GM23338 (cell line): ENCODE results near the gene COLQ. TPM values are rescaled to one million over a fixed set of nuclear protein-coding genes. Genes with fewer than 3 reads are reported as not detected.
A peak's percentile ranks its signal among the peaks of the same experiment; 100 is the strongest.

Source experiments
- ATAC-seq: fragments of 200-7000 bp; cut with Tn5 transposase; 3 replicates; pipeline ENCODE4 v1.9.1; 2020
- DNase-seq: peaks from one replicate; pipeline ENCODE4 v3.0.0-alpha.2; 2015; ENCODE audit warnings: low spot score
- H2AFZ ChIP-seq: fragments of 200-600 bp; sonication (generic); 2 replicates; pipeline ENCODE4 v1.8.0; 2016; ENCODE audit warnings: antibody characterized with exemption, mild to moderate bottlenecking, moderate library complexity
- H3F3A ChIP-seq: fragments of 200-600 bp; sonication (generic); replicated peaks from 2 replicates; pipeline ENCODE4 v1.8.0; 2017; ENCODE audit warnings: antibody characterized with exemption, mixed run types, low read depth
- H3K27ac ChIP-seq: fragments of 200-600 bp; sonication (generic); 2 replicates; pipeline ENCODE4 v1.6.1; 2016; ENCODE audit warnings: low read depth
- H3K27me3 ChIP-seq: fragments of 200-600 bp; sonication (generic); 2 replicates; pipeline ENCODE4 v1.8.0; 2016; ENCODE audit warnings: mild to moderate bottlenecking, mixed run types, moderate library complexity; ENCODE audit not compliant: insufficient read depth
- H3K36me3 ChIP-seq: fragments of 200-600 bp; sonication (generic); 2 replicates; pipeline ENCODE4 v1.8.0; 2016; ENCODE audit warnings: mild to moderate bottlenecking; ENCODE audit not compliant: insufficient read depth
- H3K4me1 ChIP-seq: fragments of 200-600 bp; sonication (generic); 2 replicates; pipeline ENCODE4 v1.8.0; 2016; ENCODE audit warnings: mild to moderate bottlenecking, moderate library complexity; ENCODE audit not compliant: insufficient read depth
- H3K4me2 ChIP-seq: fragments of 200-600 bp; sonication (generic); 2 replicates; pipeline ENCODE4 v1.7.1; 2017; ENCODE audit warnings: mixed run types
- H3K4me3 ChIP-seq: fragments of 200-600 bp; sonication (generic); 2 replicates; pipeline ENCODE4 v1.6.1; 2016; ENCODE audit warnings: mixed run types
- H3K79me2 ChIP-seq: fragments of 200-600 bp; sonication (generic); replicated peaks from 2 replicates; pipeline ENCODE4 v1.8.0; 2017; ENCODE audit warnings: mild to moderate bottlenecking; ENCODE audit not compliant: insufficient read depth
- H3K9me2 ChIP-seq: fragments of 200-600 bp; sonication (generic); 2 replicates; pipeline ENCODE4 v1.8.0; 2017; ENCODE audit not compliant: insufficient read depth
- H4K20me1 ChIP-seq: fragments of 200-600 bp; sonication (generic); replicated peaks from 2 replicates; pipeline ENCODE4 v1.8.0; 2017; ENCODE audit warnings: mild to moderate bottlenecking; ENCODE audit not compliant: insufficient read depth
- H3K27ac Mint-ChIP-seq: 2 replicates; pipeline ENCODE4 v1.8.0; 2020; ENCODE audit warnings: inconsistent platforms, mild to moderate bottlenecking, moderate library complexity, mixed read lengths
- H3K27me3 Mint-ChIP-seq: 3 replicates; pipeline ENCODE4 v1.8.0; 2022; ENCODE audit warnings: low read depth, mild to moderate bottlenecking, moderate library complexity, mixed read lengths, inconsistent platforms; ENCODE audit not compliant: insufficient read depth, poor library complexity
- H3K36me3 Mint-ChIP-seq: 3 replicates; pipeline ENCODE4 v1.8.0; 2021; ENCODE audit warnings: low read depth, mild to moderate bottlenecking, inconsistent platforms, moderate library complexity, mixed read lengths
- H3K4me1 Mint-ChIP-seq: 3 replicates; pipeline ENCODE4 v1.8.0; 2020; ENCODE audit warnings: mild to moderate bottlenecking, inconsistent platforms, mixed read lengths
- H3K4me3 Mint-ChIP-seq: 3 replicates; pipeline ENCODE4 v1.8.0; 2021; ENCODE audit warnings: moderate library complexity, mild to moderate bottlenecking, inconsistent platforms, mixed read lengths
- H3K9me3 Mint-ChIP-seq: 3 replicates; pipeline ENCODE4 v1.8.0; 2020; ENCODE audit warnings: moderate library complexity, mild to moderate bottlenecking, inconsistent platforms, mixed read lengths
- EZH2 ChIP-seq: fragments of 200-600 bp; sonication (generic); IDR thresholded peaks from one replicate; pipeline ENCODE4 v1.8.0; 2017; ENCODE audit warnings: antibody characterized with exemption, mild to moderate bottlenecking, low read depth; ENCODE audit not compliant: unreplicated experiment
- EZH2phosphoT487 ChIP-seq: fragments of 200-600 bp; sonication (generic); IDR thresholded peaks from one replicate; pipeline ENCODE4 v1.8.1; 2018; ENCODE audit warnings: antibody characterized with exemption; ENCODE audit not compliant: unreplicated experiment
- JUNB ChIP-seq: IDR thresholded peaks from one replicate; pipeline ENCODE4 v1.6.1; 2016; ENCODE audit warnings: antibody characterized with exemption; ENCODE audit not compliant: unreplicated experiment
- NANOG ChIP-seq: IDR thresholded peaks from 2 replicates; pipeline ENCODE4 v1.6.1; 2016; ENCODE audit warnings: antibody characterized with exemption, borderline replicate concordance
- POLR2AphosphoS5 ChIP-seq: IDR thresholded peaks from 2 replicates; pipeline ENCODE4 v1.6.1; 2016; ENCODE audit warnings: antibody characterized with exemption, low read depth
- STAT1 ChIP-seq: IDR thresholded peaks from one replicate; pipeline ENCODE4 v1.6.1; 2016; ENCODE audit warnings: antibody characterized with exemption; ENCODE audit not compliant: unreplicated experiment
- ZNF114 ChIP-seq: fragments of 250-450 bp; sonication (Bioruptor Pico); IDR thresholded peaks from 2 replicates; pipeline ENCODE4 v1.5.0; 2020; ENCODE audit warnings: mild to moderate bottlenecking, moderate library complexity
- ZNF331 ChIP-seq: fragments of 250-450 bp; sonication (Bioruptor Pico); IDR thresholded peaks from 2 replicates; pipeline ENCODE4 v1.5.0; 2020; ENCODE audit warnings: low read depth, mild to moderate bottlenecking, moderate library complexity
- polyA plus RNA-seq: library from polyadenylated mRNA; unstranded; fragments of >200 nt; fragmentation: Nextera tagmentation; extraction: Ambion mirVana; gene quantifications from 2 replicates; pipeline ENCODE4 v1.2.1, GENCODE V29; 2016
- total RNA-seq: library from RNA; depleted of rRNA; stranded (reverse); fragments of >200 nt; shearing (Covaris generic); gene quantifications from 2 replicates; pipeline ENCODE4 v1.2.3, GENCODE V29; 2014
- TF ChIP-seq, protein P1 (sequence below): IDR thresholded peaks from one replicate; pipeline ENCODE4 v1.6.1; 2018; ENCODE audit warnings: antibody characterized with exemption; ENCODE audit not compliant: unreplicated experiment
- TF ChIP-seq, protein P2 (sequence below), 2 experiments: fragments of 200-600 bp in 1 of 2; sonication (generic) in 1 of 2; conservative IDR thresholded peaks; 2 replicates each; pipeline versions ENCODE4 v1.5.1 to v1.6.1; 2016 to 2017; ENCODE audit warnings: antibody characterized with exemption in 2 of 2, low read depth in 2 of 2, mild to moderate bottlenecking in 2 of 2, moderate library complexity in 1 of 2
- TF ChIP-seq, protein P3 (sequence below): IDR thresholded peaks from 2 replicates; pipeline ENCODE4 v1.6.1; 2016; ENCODE audit warnings: antibody characterized with exemption

Gene COLQ
- total and polyA plus RNA-seq, 2 experiments from 2014 or later, result 0.78 to 2.0 TPM

DNA sequence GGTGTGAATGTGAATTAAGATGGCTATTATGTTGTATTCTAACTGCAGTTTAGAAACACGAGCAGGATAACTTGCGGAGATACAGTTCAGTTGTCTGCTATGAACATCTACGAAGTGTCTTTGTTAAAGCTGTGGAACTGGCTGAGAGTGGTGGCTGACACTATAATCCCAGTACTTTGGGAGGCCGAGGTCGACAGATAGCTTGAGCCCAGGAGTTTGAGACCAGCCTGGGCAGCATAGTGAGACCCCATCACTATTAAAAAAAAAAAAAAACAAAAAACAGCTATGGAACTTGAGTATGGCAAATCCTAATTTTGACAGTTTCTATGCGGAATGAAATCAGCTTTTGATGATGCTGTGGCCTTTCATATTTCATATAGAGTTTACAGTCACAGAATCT is 92.4 kb downstream of the COLQ start (continued):
- no peak for TF ChIP-seq JUNB
- TF ChIP-seq, protein P1, sequence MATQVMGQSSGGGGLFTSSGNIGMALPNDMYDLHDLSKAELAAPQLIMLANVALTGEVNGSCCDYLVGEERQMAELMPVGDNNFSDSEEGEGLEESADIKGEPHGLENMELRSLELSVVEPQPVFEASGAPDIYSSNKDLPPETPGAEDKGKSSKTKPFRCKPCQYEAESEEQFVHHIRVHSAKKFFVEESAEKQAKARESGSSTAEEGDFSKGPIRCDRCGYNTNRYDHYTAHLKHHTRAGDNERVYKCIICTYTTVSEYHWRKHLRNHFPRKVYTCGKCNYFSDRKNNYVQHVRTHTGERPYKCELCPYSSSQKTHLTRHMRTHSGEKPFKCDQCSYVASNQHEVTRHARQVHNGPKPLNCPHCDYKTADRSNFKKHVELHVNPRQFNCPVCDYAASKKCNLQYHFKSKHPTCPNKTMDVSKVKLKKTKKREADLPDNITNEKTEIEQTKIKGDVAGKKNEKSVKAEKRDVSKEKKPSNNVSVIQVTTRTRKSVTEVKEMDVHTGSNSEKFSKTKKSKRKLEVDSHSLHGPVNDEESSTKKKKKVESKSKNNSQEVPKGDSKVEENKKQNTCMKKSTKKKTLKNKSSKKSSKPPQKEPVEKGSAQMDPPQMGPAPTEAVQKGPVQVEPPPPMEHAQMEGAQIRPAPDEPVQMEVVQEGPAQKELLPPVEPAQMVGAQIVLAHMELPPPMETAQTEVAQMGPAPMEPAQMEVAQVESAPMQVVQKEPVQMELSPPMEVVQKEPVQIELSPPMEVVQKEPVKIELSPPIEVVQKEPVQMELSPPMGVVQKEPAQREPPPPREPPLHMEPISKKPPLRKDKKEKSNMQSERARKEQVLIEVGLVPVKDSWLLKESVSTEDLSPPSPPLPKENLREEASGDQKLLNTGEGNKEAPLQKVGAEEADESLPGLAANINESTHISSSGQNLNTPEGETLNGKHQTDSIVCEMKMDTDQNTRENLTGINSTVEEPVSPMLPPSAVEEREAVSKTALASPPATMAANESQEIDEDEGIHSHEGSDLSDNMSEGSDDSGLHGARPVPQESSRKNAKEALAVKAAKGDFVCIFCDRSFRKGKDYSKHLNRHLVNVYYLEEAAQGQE, result no peak
- no peak for TF ChIP-seq POLR2AphosphoS5
- TF ChIP-seq, protein P2, sequence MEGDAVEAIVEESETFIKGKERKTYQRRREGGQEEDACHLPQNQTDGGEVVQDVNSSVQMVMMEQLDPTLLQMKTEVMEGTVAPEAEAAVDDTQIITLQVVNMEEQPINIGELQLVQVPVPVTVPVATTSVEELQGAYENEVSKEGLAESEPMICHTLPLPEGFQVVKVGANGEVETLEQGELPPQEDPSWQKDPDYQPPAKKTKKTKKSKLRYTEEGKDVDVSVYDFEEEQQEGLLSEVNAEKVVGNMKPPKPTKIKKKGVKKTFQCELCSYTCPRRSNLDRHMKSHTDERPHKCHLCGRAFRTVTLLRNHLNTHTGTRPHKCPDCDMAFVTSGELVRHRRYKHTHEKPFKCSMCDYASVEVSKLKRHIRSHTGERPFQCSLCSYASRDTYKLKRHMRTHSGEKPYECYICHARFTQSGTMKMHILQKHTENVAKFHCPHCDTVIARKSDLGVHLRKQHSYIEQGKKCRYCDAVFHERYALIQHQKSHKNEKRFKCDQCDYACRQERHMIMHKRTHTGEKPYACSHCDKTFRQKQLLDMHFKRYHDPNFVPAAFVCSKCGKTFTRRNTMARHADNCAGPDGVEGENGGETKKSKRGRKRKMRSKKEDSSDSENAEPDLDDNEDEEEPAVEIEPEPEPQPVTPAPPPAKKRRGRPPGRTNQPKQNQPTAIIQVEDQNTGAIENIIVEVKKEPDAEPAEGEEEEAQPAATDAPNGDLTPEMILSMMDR (conservative IDR thresholded peaks at IDR 0.05; ENCODE audit: low read depth in 2 of 2), result no peak
- no peak for TF ChIP-seq EZH2phosphoT487
- no peak for TF ChIP-seq ZNF331 (CRISPR knock-in tag)
- TF ChIP-seq ZNF114 (CRISPR knock-in tag), result no peak
- TF ChIP-seq STAT1, result no peak
- TF ChIP-seq NANOG, result no peak

DNA sequence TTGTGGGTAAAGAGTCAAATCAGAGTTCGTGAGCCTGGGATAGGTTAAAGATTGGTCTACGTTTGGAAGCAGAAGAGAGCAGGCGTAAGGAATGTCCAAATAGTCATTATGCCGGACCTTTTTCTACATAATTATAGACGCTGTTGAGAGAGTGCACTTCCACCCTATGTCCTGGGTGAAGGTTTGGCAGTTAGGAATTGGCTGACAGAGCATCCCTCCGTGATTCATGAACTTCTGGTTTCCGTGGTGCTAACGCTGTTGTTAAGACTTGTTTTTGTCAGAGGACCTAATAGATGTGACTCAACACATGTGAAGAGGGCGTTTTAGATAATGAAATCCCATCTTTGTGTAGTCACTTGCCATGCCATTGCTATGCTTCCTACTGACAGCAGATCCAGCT is 93.0 kb downstream of the COLQ start:
- no peaks in the 10 kb centered on the region for H3K27me3 ChIP-seq
- H3K4me1 Mint-ChIP-seq, result peaks cover 22% of the 10 kb centered on the region
- H3K4me1 ChIP-seq, result peaks cover 19% of the 10 kb centered on the region
- peak overlapping the region; percentile 98 for H3K27ac Mint-ChIP-seq
- H3K4me3 ChIP-seq, result peak overlapping the region; percentile 96
- H3K79me2 ChIP-seq, result peaks cover 69% of the 10 kb centered on the region
- no peak for ATAC-seq
- no peak overlapping the region for H2AFZ ChIP-seq
- H3K4me3 Mint-ChIP-seq, result peak overlapping the region; percentile 94
- no peaks in the 10 kb centered on the region for H3K9me2 ChIP-seq
- peak overlapping the region; percentile 94 for H3K4me2 ChIP-seq
- H3K9me3 Mint-ChIP-seq, result no peaks in the 10 kb centered on the region; the same call in 2 of the 3 replicates
- no peak for DNase-seq
- peaks cover 3% of the 10 kb centered on the region; the same call in 1 of the 2 replicates for H3F3A ChIP-seq
- H3K36me3 Mint-ChIP-seq, result peaks cover 29% of the 10 kb centered on the region
- H3K36me3 ChIP-seq, result peaks cover 30% of the 10 kb centered on the region
- peaks cover 8% of the 10 kb centered on the region for H3K27me3 Mint-ChIP-seq
- H4K20me1 ChIP-seq, result peaks cover 14% of the 10 kb centered on the region
- no peak overlapping the region for H3K27ac ChIP-seq
- TF ChIP-seq, protein P1, result no peak
- TF ChIP-seq NANOG, result no peak
- TF ChIP-seq ZNF114 (CRISPR knock-in tag), result no peak
- TF ChIP-seq ZNF331 (CRISPR knock-in tag), result no peak
- TF ChIP-seq EZH2, result no peak
- TF ChIP-seq, protein P2 (conservative IDR thresholded peaks at IDR 0.05; ENCODE audit: low read depth in 2 of 2), result no peak
- TF ChIP-seq, protein P3, sequence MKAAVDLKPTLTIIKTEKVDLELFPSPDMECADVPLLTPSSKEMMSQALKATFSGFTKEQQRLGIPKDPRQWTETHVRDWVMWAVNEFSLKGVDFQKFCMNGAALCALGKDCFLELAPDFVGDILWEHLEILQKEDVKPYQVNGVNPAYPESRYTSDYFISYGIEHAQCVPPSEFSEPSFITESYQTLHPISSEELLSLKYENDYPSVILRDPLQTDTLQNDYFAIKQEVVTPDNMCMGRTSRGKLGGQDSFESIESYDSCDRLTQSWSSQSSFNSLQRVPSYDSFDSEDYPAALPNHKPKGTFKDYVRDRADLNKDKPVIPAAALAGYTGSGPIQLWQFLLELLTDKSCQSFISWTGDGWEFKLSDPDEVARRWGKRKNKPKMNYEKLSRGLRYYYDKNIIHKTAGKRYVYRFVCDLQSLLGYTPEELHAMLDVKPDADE, result no peak
